LNCaP clone FGC (cell line): ENCODE measurements around the gene MBD6.
"Not testable (repeated sequence)": the region's sequence is repeated elsewhere in the genome, so short reads cannot be mapped to it uniquely, and the experiment has no call there.

Experiments used
- DNase-seq: peaks from one replicate; pipeline ENCODE4 v3.0.0-alpha.2; 2011; ENCODE audit warnings: low read depth
- H3K4me3 ChIP-seq: 2 replicates; pipeline ENCODE4 v1.5.1; 2011; ENCODE audit warnings: mild to moderate bottlenecking, low read depth, low read length, control low read depth
- CTCF ChIP-seq: IDR thresholded peaks from 2 replicates; pipeline ENCODE4 v1.5.1; 2012; ENCODE audit warnings: mild to moderate bottlenecking; ENCODE audit not compliant: control insufficient read depth, insufficient read depth; ENCODE audit errors: extremely low read depth

MBD6 gene

GRCh38 chr12:57569858-57570257, 47.2 kb downstream of the MBD6 start:
- no peak for DNase-seq
- no peak overlapping the region for H3K4me3 ChIP-seq
- TF ChIP-seq CTCF: no peak

GRCh38 chr12:57570438-57570837, 47.8 kb downstream of the MBD6 start:
- H3K4me3 ChIP-seq, DNase-seq: not testable (repeated sequence)

DNA sequence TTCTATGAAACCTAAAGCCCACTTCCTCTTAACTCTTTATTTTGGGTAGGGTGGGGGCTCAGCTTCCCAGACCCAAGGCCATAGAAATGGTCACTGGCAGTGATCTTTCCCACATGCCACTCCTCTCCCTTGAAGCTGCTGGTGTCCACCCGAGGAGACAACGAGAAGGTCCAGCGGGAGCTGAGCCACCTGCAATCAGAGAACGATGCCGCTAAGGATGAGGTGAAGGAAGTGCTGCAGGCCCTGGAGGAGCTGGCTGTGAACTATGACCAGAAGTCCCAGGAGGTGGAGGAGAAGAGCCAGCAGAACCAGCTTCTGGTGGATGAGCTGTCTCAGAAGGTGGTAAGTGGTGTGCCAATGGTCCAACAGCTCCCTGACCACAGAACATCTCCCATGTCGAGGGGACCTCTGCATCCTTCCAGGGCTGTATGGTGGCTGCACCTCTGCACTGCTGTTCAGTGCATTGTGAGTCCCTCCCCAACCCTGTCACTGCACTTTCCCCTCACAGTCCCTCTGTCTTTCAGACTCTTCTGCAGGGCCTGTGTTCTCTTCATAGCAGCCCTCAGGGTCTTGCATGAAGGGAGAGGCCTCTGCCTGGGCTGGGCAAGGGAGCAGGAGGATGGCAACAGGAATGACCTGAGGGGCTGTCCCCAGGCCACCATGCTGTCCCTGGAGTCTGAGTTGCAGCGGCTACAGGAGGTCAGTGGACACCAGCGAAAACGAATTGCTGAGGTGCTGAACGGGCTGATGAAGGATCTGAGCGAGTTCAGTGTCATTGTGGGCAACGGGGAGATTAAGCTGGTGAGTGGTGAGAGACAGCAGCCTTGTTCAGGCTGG, 49.5 kb downstream of the MBD6 start:
- no peak for DNase-seq
- TF ChIP-seq CTCF: no peak

DNA sequence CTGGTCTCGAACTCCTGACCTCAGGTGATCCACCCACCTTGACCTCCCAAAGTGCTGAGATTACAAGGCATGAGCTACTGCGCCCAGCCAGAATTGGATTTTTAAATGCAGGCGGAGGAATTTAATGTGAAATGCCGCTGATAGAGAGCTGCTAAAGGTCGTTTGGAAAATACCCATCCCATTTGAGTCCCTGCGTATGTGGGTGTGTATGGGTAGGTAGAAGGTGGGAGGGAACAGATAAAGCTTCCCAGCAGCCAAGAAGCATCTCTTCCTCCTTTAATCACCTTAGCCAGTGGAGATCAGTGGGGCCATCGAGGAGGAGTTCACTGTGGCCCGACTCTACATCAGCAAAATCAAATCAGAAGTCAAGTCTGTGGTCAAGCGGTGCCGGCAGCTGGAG, 52.2 kb downstream of the MBD6 start:
- no peak overlapping the region for H3K4me3 ChIP-seq
- TF ChIP-seq CTCF: no peak
- no peak for DNase-seq

More for the DNA sequence above, 49.5 kb downstream of the MBD6 start:
- H3K4me3 ChIP-seq: no peak overlapping the region

DNA sequence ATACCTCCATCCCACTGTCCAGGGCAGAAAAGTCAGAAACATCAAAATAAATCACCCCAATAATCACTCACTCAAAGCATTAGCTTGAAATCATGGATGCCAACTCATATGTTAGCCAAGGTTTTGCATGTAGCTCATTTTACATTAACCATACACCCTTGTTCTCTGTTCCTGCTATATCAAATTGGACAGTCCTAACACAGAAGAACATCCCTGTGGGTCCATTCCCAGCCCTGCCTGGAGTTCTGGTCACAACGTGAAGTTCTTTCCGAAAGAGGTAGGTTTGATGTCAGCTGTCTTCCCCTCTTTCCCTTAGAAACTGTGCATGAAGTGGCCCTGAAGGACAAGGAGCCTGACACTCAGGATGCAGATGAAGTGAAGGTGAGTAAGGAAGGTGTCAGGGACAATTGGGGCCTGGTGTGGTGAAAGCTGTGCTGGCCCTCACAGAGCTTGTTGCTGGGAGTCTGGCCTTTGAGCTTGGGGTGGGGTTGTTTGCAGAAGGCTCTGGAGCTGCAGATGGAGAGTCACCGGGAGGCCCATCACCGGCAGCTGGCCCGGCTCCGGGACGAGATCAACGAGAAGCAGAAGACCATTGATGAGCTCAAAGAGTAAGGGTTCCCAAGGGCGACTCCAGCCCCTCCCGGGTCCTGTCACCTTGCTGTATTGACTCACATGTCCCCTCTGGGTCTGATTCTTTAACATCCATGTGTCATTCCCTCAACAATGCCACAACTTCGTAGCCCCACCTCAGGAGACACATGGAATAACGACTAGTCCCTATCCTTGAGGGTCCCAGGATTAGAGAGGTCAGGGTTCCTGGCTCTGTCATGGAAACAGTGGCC, 53.4 kb downstream of the MBD6 start:
- no peak for DNase-seq
- no peak for TF ChIP-seq CTCF
- no peak overlapping the region for H3K4me3 ChIP-seq

DNA sequence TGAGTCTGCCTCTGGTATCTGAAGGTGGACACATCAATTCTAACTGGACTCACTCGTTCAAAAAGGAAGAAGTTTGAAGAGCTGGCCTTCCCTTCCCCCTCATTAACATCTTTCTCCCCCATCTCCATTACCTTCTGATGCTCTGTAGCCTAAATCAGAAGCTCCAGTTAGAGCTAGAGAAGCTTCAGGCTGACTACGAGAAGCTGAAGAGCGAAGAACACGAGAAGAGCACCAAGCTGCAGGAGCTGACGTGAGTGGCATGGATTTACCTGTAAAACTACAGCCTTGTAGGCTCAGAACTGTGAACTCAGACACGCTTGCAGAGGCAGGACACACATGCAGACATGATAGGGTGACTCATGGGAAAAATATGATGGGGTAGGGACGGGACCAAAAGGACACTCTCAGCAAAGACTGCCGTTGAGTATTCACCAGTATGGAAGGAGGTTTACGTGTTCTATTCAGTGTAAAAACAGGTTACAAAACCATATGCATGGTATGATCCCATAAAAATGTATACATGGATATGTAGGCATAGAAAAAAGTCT, 54.1 kb downstream of the MBD6 start:
- DNase-seq: no peak
- no peak overlapping the region for H3K4me3 ChIP-seq
- no peak for TF ChIP-seq CTCF
